Karpas-422 (cell line): Measurements from ENCODE around the gene PYDC2. TPM values are rescaled to one million over a fixed set of nuclear protein-coding genes. Genes with fewer than 3 reads are reported as not detected.

ENCODE experiments used
- DNase-seq: peaks from one replicate; pipeline ENCODE4 v3.0.0-alpha.2; 2015
- H2AFZ ChIP-seq: fragments of 200-600 bp; sonication (generic); 2 replicates; pipeline ENCODE4 v1.6.1; 2014; ENCODE audit warnings: antibody characterized with exemption, low read length, mixed read lengths
- H3K27ac ChIP-seq: fragments of 200-600 bp; sonication (generic); 2 replicates; pipeline ENCODE4 v1.5.1; 2014; ENCODE audit warnings: mild to moderate bottlenecking, low read length, moderate library complexity
- H3K27me3 ChIP-seq: fragments of 200-600 bp; sonication (generic); 2 replicates; pipeline ENCODE4 v1.6.1; 2014; ENCODE audit warnings: low read length, mixed read lengths
- H3K36me3 ChIP-seq: fragments of 200-600 bp; sonication (generic); 2 replicates; pipeline ENCODE4 v1.6.1; 2014; ENCODE audit warnings: low read length, mixed read lengths; ENCODE audit not compliant: insufficient read depth
- H3K4me1 ChIP-seq: fragments of 200-600 bp; sonication (generic); 2 replicates; pipeline ENCODE4 v1.6.1; 2014; ENCODE audit warnings: mild to moderate bottlenecking, low read length, mixed read lengths
- H3K4me2 ChIP-seq: fragments of 200-600 bp; sonication (generic); 2 replicates; pipeline ENCODE4 v1.6.1; 2014; ENCODE audit warnings: low read length, low read depth, mild to moderate bottlenecking; ENCODE audit not compliant: poor library complexity, severe bottlenecking
- H3K4me3 ChIP-seq: fragments of 200-600 bp; sonication (generic); 2 replicates; pipeline ENCODE4 v1.5.1; 2014; ENCODE audit warnings: mild to moderate bottlenecking, antibody characterized with exemption, low read length, mixed read lengths
- H3K79me2 ChIP-seq: fragments of 200-600 bp; sonication (generic); 2 replicates; pipeline ENCODE4 v1.6.1; 2014; ENCODE audit warnings: mild to moderate bottlenecking, low read length, mixed read lengths
- H3K9ac ChIP-seq: fragments of 200-600 bp; sonication (generic); 2 replicates; pipeline ENCODE4 v1.6.0; 2014; ENCODE audit warnings: low read length
- H3K9me2 ChIP-seq: fragments of 200-600 bp; sonication (generic), shearing (Covaris generic); replicated peaks from 2 replicates; pipeline ENCODE4 v1.6.0; 2014; ENCODE audit warnings: mild to moderate bottlenecking, low read length, moderate library complexity; ENCODE audit not compliant: insufficient read depth
- H3K9me3 ChIP-seq: fragments of 300-700, 200-600 bp; sonication (generic); 2 replicates; pipeline ENCODE4 v1.6.1; 2014; ENCODE audit warnings: low read length, mixed read lengths
- H4K20me1 ChIP-seq: fragments of 200-600 bp; sonication (generic); 2 replicates; pipeline ENCODE4 v1.6.1; 2014; ENCODE audit warnings: mild to moderate bottlenecking, antibody characterized with exemption, low read length, low read depth; ENCODE audit not compliant: insufficient read depth
- total RNA-seq: library from RNA; depleted of rRNA; stranded (reverse); fragments of >200 nt; shearing (Covaris generic); gene quantifications from 2 replicates; pipeline ENCODE4 v1.2.3, GENCODE V29; 2014; ENCODE audit warnings: low replicate concordance

Gene PYDC2
- total RNA-seq, 1 experiment from 2014 or later, result not detected

GRCh38 chr3:191426311-191426710, 34.7 kb upstream of the PYDC2 start:
- no peaks in the 10 kb centered on the region for H3K36me3 ChIP-seq
- no peak overlapping the region for H3K4me2 ChIP-seq
- H4K20me1 ChIP-seq, result no peaks in the 10 kb centered on the region
- H3K4me1 ChIP-seq, result no peaks in the 10 kb centered on the region
- H3K79me2 ChIP-seq, result no peaks in the 10 kb centered on the region
- no peak overlapping the region for H3K4me3 ChIP-seq
- H3K9me3 ChIP-seq, result peaks cover 16% of the 10 kb centered on the region
- H3K9me2 ChIP-seq, result no peaks in the 10 kb centered on the region
- no peaks in the 10 kb centered on the region for H3K27me3 ChIP-seq
- no peak for DNase-seq
- H3K27ac ChIP-seq, result no peak overlapping the region
- H3K9ac ChIP-seq, result no peak overlapping the region
- H2AFZ ChIP-seq, result no peak overlapping the region

GRCh38 chr3:191428177-191428576, 32.8 kb upstream of the PYDC2 start:
- H3K4me2 ChIP-seq, result no peak overlapping the region
- no peaks in the 10 kb centered on the region for H3K36me3 ChIP-seq
- H3K4me1 ChIP-seq, result no peaks in the 10 kb centered on the region
- H3K9me2 ChIP-seq, result no peaks in the 10 kb centered on the region
- H3K79me2 ChIP-seq, result no peaks in the 10 kb centered on the region
- DNase-seq, result no peak
- no peak overlapping the region for H2AFZ ChIP-seq
- peaks cover 16% of the 10 kb centered on the region for H3K9me3 ChIP-seq
- H3K4me3 ChIP-seq, result no peak overlapping the region
- H3K27ac ChIP-seq, result no peak overlapping the region
- no peaks in the 10 kb centered on the region for H3K27me3 ChIP-seq
- H4K20me1 ChIP-seq, result no peaks in the 10 kb centered on the region
- no peak overlapping the region for H3K9ac ChIP-seq

GRCh38 chr3:191430103-191430502, 30.9 kb upstream of the PYDC2 start:
- peaks cover 16% of the 10 kb centered on the region; the same call in 1 of the 2 replicates for H3K9me3 ChIP-seq
- H3K4me3 ChIP-seq, result no peak overlapping the region
- H3K9me2 ChIP-seq, result no peaks in the 10 kb centered on the region
- DNase-seq, result no peak
- H3K4me2 ChIP-seq, result no peak overlapping the region
- H3K27ac ChIP-seq, result no peak overlapping the region
- no peaks in the 10 kb centered on the region for H3K4me1 ChIP-seq
- H3K27me3 ChIP-seq, result no peaks in the 10 kb centered on the region
- H3K79me2 ChIP-seq, result no peaks in the 10 kb centered on the region
- H4K20me1 ChIP-seq, result no peaks in the 10 kb centered on the region
- no peak overlapping the region for H3K9ac ChIP-seq
- no peak overlapping the region for H2AFZ ChIP-seq
- no peaks in the 10 kb centered on the region for H3K36me3 ChIP-seq

- H3K9ac ChIP-seq, result no peak overlapping the region
- no peak for DNase-seq
- H3K9me2 ChIP-seq, result peaks cover 5% of the 10 kb centered on the region; the same call in 1 of the 2 replicates
- no peaks in the 10 kb centered on the region for H4K20me1 ChIP-seq
- no peak overlapping the region for H3K27ac ChIP-seq
- H3K27me3 ChIP-seq, result no peaks in the 10 kb centered on the region
- no peaks in the 10 kb centered on the region for H3K36me3 ChIP-seq
- no peaks in the 10 kb centered on the region for H3K4me1 ChIP-seq
- H3K9me3 ChIP-seq, result peaks cover 16% of the 10 kb centered on the region; the same call in 1 of the 2 replicates
- no peak overlapping the region for H3K4me3 ChIP-seq
- H2AFZ ChIP-seq, result no peak overlapping the region
- H3K79me2 ChIP-seq, result no peaks in the 10 kb centered on the region
- no peak overlapping the region for H3K4me2 ChIP-seq
Measured at GRCh38 chr3:191431160-191431822, 29.7 kb upstream of the PYDC2 start.

- H3K36me3 ChIP-seq, result no peaks in the 10 kb centered on the region
- peaks cover 16% of the 10 kb centered on the region; the same call in 1 of the 2 replicates for H3K9me3 ChIP-seq
- no peak overlapping the region for H3K9ac ChIP-seq
- no peak for DNase-seq
- no peaks in the 10 kb centered on the region for H4K20me1 ChIP-seq
- H2AFZ ChIP-seq, result no peak overlapping the region
- H3K4me1 ChIP-seq, result no peaks in the 10 kb centered on the region
- H3K9me2 ChIP-seq, result peaks cover 5% of the 10 kb centered on the region; the same call in 1 of the 2 replicates
- no peak overlapping the region for H3K27ac ChIP-seq
- no peaks in the 10 kb centered on the region for H3K79me2 ChIP-seq
- no peaks in the 10 kb centered on the region for H3K27me3 ChIP-seq
- no peak overlapping the region for H3K4me2 ChIP-seq
- H3K4me3 ChIP-seq, result no peak overlapping the region
Measured at GRCh38 chr3:191432162-191432561, 28.8 kb upstream of the PYDC2 start.

GRCh38 chr3:191434024-191434423, 26.9 kb upstream of the PYDC2 start:
- H3K36me3 ChIP-seq, result no peaks in the 10 kb centered on the region
- H3K27ac ChIP-seq, result no peak overlapping the region
- peaks cover 9% of the 10 kb centered on the region; the same call in 1 of the 2 replicates for H3K9me3 ChIP-seq
- H3K27me3 ChIP-seq, result no peaks in the 10 kb centered on the region
- H3K79me2 ChIP-seq, result no peaks in the 10 kb centered on the region
- H3K4me2 ChIP-seq, result no peak overlapping the region
- no peak overlapping the region for H3K9ac ChIP-seq
- H3K4me1 ChIP-seq, result no peaks in the 10 kb centered on the region
- H3K4me3 ChIP-seq, result no peak overlapping the region
- H3K9me2 ChIP-seq, result peaks cover 5% of the 10 kb centered on the region; the same call in 1 of the 2 replicates
- no peak for DNase-seq
- H2AFZ ChIP-seq, result no peak overlapping the region
- no peaks in the 10 kb centered on the region for H4K20me1 ChIP-seq

- Histone ChIP-seq H3K36me3 (no peaks in the 10 kb centered on the region), H3K4me2 (no peak overlapping the region), H3K4me1 (no peaks in the 10 kb centered on the region), H3K9me2 (peaks cover 5% of the 10 kb centered on the region; the same call in 1 of the 2 replicates), H3K27ac (no peak overlapping the region), H3K9me3 (peaks cover 7% of the 10 kb centered on the region; the same call in 1 of the 2 replicates), H4K20me1 (no peaks in the 10 kb centered on the region), H3K79me2 (no peaks in the 10 kb centered on the region), H3K9ac (no peak overlapping the region), H2AFZ (no peak overlapping the region), H3K27me3 (no peaks in the 10 kb centered on the region), H3K4me3 (no peak overlapping the region)
- DNase-seq, result no peak
Measured at GRCh38 chr3:191435981-191436380, 25.0 kb upstream of the PYDC2 start.

GRCh38 chr3:191438150-191438814, 22.7 kb upstream of the PYDC2 start:
- Histone ChIP-seq H3K4me3 (no peak overlapping the region), H4K20me1 (no peaks in the 10 kb centered on the region), H3K9ac (no peak overlapping the region), H3K4me1 (no peaks in the 10 kb centered on the region), H3K4me2 (no peak overlapping the region), H3K27ac (no peak overlapping the region), H3K27me3 (no peaks in the 10 kb centered on the region), H3K9me3 (peaks cover 7% of the 10 kb centered on the region; the same call in 1 of the 2 replicates), H3K79me2 (no peaks in the 10 kb centered on the region), H3K36me3 (no peaks in the 10 kb centered on the region), H3K9me2 (peaks cover 5% of the 10 kb centered on the region; the same call in 1 of the 2 replicates), H2AFZ (no peak overlapping the region)
- no peak for DNase-seq
